K562 (cell line): Measurements from ENCODE around the gene GNAQ. TPM values are rescaled to one million over a fixed set of nuclear protein-coding genes. Genes with fewer than 3 reads are reported as not detected.
A peak's percentile ranks its signal among the peaks of the same experiment; 100 is the strongest.

ENCODE experiments used
- ATAC-seq: fragments of 200-7000 bp; cut with Tn5 transposase; 3 replicates; pipeline ENCODE4 v1.9.1; 2020; ENCODE audit warnings: moderate library complexity
- BruUV-seq: library from RNA; stranded (reverse); fragments of 400-500 nt; replicated peaks from 2 replicates; lab custom pipeline; 2021; lab: Mats Ljungman, UMichigan
- CTCF ChIA-PET: fragments of 300-600 bp; formaldehyde crosslinking; extraction: SDS; loops from one replicate; lab custom pipeline; 2021; ENCODE audit warnings: low intra/inter-chr PET ratio; lab: Yijun Ruan, JAX
- POLR2A ChIA-PET: fragments of 300-600, 350-650 bp; sonication (Branson Sonifier 250); formaldehyde crosslinking; extraction: SDS; loops from one replicate; lab custom pipeline; 2021; ENCODE audit warnings: antibody characterized with exemption, inconsistent platforms; lab: Yijun Ruan, JAX
- DNase-seq, 4 experiments: peaks; one replicate each; pipeline versions ENCODE4 v3.0.0 to v3.0.0-alpha.2; 2011 to 2018; ENCODE audit warnings: low spot score in 3 of 4, mixed read lengths in 3 of 4; ENCODE audit errors: extremely low read depth in 1 of 4
- FAIRE-seq: peaks from 2 replicates; lab custom pipeline; 2011; peaks lifted over from hg19 to GRCh38; lab: Jason Lieb, UNC
- H2AFZ ChIP-seq: 2 replicates; pipeline ENCODE4 v1.6.0; 2011; ENCODE audit warnings: low read depth, low read length, control low read depth, inconsistent platforms
- H3K27ac ChIP-seq: fragments of 200-600 bp; 3 replicates; pipeline ENCODE4 v1.8.0; 2011; ENCODE audit warnings: low read depth, mild to moderate bottlenecking, control low read depth, inconsistent platforms, low read length, moderate library complexity, mixed read lengths; ENCODE audit errors: extremely low read depth
- H3K27me3 ChIP-seq, 2 experiments: fragments of 300-600 bp in 1 of 2; 2 replicates in 1 of 2; 3 replicates in 1 of 2; pipeline versions ENCODE4 v1.6.0 to v1.8.0; 2011; ENCODE audit warnings: inconsistent platforms in 2 of 2, low read length in 2 of 2, mild to moderate bottlenecking in 1 of 2, mixed read lengths in 1 of 2, moderate library complexity in 1 of 2; ENCODE audit not compliant: control insufficient read depth in 2 of 2, insufficient read depth in 2 of 2
- H3K36me3 ChIP-seq: fragments of 300-600 bp; 3 replicates; pipeline ENCODE4 v1.8.0; 2011; ENCODE audit warnings: mild to moderate bottlenecking, low read length, inconsistent platforms; ENCODE audit not compliant: control insufficient read depth, insufficient read depth
- H3K4me1 ChIP-seq, 2 experiments: fragments of 200-600 bp in 1 of 2; replicated peaks in 1 of 2; 2 replicates in 1 of 2; 3 replicates in 1 of 2; pipeline versions ENCODE4 v1.5.1 to v1.8.0; 2011; ENCODE audit warnings: inconsistent platforms in 2 of 2, low read length in 2 of 2, mild to moderate bottlenecking in 1 of 2, mixed read lengths in 1 of 2, moderate library complexity in 1 of 2; ENCODE audit not compliant: control insufficient read depth in 2 of 2, insufficient read depth in 2 of 2
- H3K4me2 ChIP-seq: 2 replicates; pipeline ENCODE4 v1.6.1; 2011; ENCODE audit warnings: low read length, control low read depth, inconsistent platforms, mixed read lengths; ENCODE audit not compliant: insufficient read depth
- H3K4me3 ChIP-seq: fragments of 200-600 bp; sonication (generic), shearing (Covaris generic); 2 replicates; pipeline ENCODE4 v1.5.1; 2016; ENCODE audit warnings: control low read depth, inconsistent platforms
- H3K79me2 ChIP-seq: fragments of 200-600 bp; 3 replicates; pipeline ENCODE4 v1.8.0; 2011; ENCODE audit warnings: low read length, inconsistent platforms; ENCODE audit not compliant: control insufficient read depth, insufficient read depth
- H3K9ac ChIP-seq, 2 experiments: 2 replicates each; pipeline versions ENCODE4 v1.6.0 to v1.6.1; 2011; ENCODE audit warnings: low read depth in 2 of 2, low read length in 2 of 2, control low read depth in 1 of 2, inconsistent platforms in 1 of 2, mild to moderate bottlenecking in 1 of 2, mixed read lengths in 1 of 2; ENCODE audit not compliant: insufficient read depth in 1 of 2
- H3K9me1 ChIP-seq: one replicate; pipeline ENCODE4 v1.6.0; 2011; ENCODE audit warnings: inconsistent platforms, mild to moderate bottlenecking, low read length, moderate library complexity; ENCODE audit not compliant: control insufficient read depth, insufficient read depth
- H3K9me3 ChIP-seq: replicated peaks from 2 replicates; pipeline ENCODE4 v1.5.1; 2011; ENCODE audit warnings: low read depth, low read length, inconsistent platforms; ENCODE audit not compliant: control insufficient read depth, insufficient read depth
- H4K20me1 ChIP-seq: replicated peaks from 2 replicates; pipeline ENCODE4 v1.6.1; 2011; ENCODE audit warnings: low read length, inconsistent platforms, mixed read lengths; ENCODE audit not compliant: control insufficient read depth, insufficient read depth
- CEBPZ ChIP-seq: fragments of 150-350 bp; IDR thresholded peaks from 2 replicates; pipeline ENCODE4 v1.6.1; 2014; ENCODE audit warnings: low read depth, mild to moderate bottlenecking, low read length, borderline replicate concordance
- CREB3L1 ChIP-seq: fragments of 450-650 bp; IDR thresholded peaks from 2 replicates; pipeline ENCODE4 v1.6.1; 2014; ENCODE audit warnings: low read depth, mild to moderate bottlenecking, moderate library complexity, borderline replicate concordance
- ETV5 ChIP-seq: sonication (generic); formaldehyde crosslinking; IDR thresholded peaks from 2 replicates; pipeline ENCODE4 v1.4.0; 2020; ENCODE audit warnings: low read depth, mild to moderate bottlenecking, missing genetic modification reagents
- HNRNPK ChIP-seq: fragments of 200-400 bp; formaldehyde crosslinking; IDR thresholded peaks from one replicate; pipeline ENCODE4 v1.6.1; 2018; ENCODE audit warnings: mild to moderate bottlenecking, low read depth, low read length; ENCODE audit not compliant: poor library complexity, severe bottlenecking
- KLF16 ChIP-seq: IDR thresholded peaks from 2 replicates; pipeline ENCODE4 v1.6.1; 2016; ENCODE audit warnings: antibody characterized with exemption
- NFE2L1 ChIP-seq: fragments of 450-650 bp; IDR thresholded peaks from 2 replicates; pipeline ENCODE4 v1.6.1; 2016; ENCODE audit warnings: missing genetic modification characterization, low read depth, mild to moderate bottlenecking, missing compliant biosample characterization, moderate library complexity, borderline replicate concordance
- NUFIP1 ChIP-seq: fragments of 450-650 bp; IDR thresholded peaks from 2 replicates; pipeline ENCODE4 v1.6.1; 2018; ENCODE audit not compliant: partially characterized antibody
- RBFOX2 ChIP-seq: fragments of 200-400 bp; formaldehyde crosslinking; IDR thresholded peaks from 2 replicates; pipeline ENCODE4 v1.6.1; 2017; ENCODE audit warnings: low read depth, mild to moderate bottlenecking, low read length, moderate library complexity
- RCOR1 ChIP-seq, 2 experiments: IDR thresholded peaks; 2 replicates each; pipeline ENCODE4 v1.6.1; 2012; ENCODE audit warnings: low read depth in 2 of 2, low read length in 2 of 2, borderline replicate concordance in 1 of 2, improper control_type of control experiment in 1 of 2
- RUNX1 ChIP-seq: sonication (generic); IDR thresholded peaks from 2 replicates; pipeline ENCODE4 v1.6.1; 2016; ENCODE audit warnings: antibody characterized with exemption, low read depth
- SMAD2 ChIP-seq: fragments of 150-350 bp; IDR thresholded peaks from 2 replicates; pipeline ENCODE4 v1.6.1; 2014; ENCODE audit warnings: low read depth, mild to moderate bottlenecking, low read length
- STAT5A ChIP-seq: IDR thresholded peaks from 2 replicates; pipeline ENCODE4 v1.6.1; 2012; ENCODE audit warnings: low read length, inconsistent platforms, borderline replicate concordance
- ZNF165 ChIP-seq: fragments of 250-450 bp; sonication (Bioruptor Pico); IDR thresholded peaks from 2 replicates; pipeline ENCODE4 v1.4.0; 2020; ENCODE audit warnings: borderline replicate concordance
- ZNF282 ChIP-seq: sonication (generic); formaldehyde crosslinking; IDR thresholded peaks from 2 replicates; pipeline ENCODE4 v1.8.1; 2023; ENCODE audit warnings: missing genetic modification reagents
- WGBS: fragments of 100-300 bp; shearing (Covaris generic); methylation state at CpG from one replicate; pipeline ENCODE4 v1.1.6; 2016; ENCODE audit warnings: low coverage, mixed read lengths; ENCODE audit not compliant: insufficient coverage; ENCODE audit errors: missing lambda C conversion rate; 5-methylcytosine and 5-hydroxymethylcytosine counted together
- in situ Hi-C: fragments of 300-500 bp; cut with MboI; formaldehyde crosslinking; loops from 4 replicates; pipeline ENCODE4 v1.15.0; 2018; ENCODE audit warnings: inconsistent platforms, mixed read lengths
- intact Hi-C: fragments of 100-400 bp; cut with micrococcal nuclease; formaldehyde crosslinking; loops from 2 replicates; pipeline ENCODE4 v1.14.2; 2022
- polyA plus RNA-seq, 8 experiments: library from polyadenylated mRNA; depleted of rRNA in 4 of 8; stranded (reverse) in 5 of 8; unstranded in 3 of 8; fragments of >200 nt; fragmentation: Nextera tagmentation in 2 of 8; fragmentation: Illumina TruSeq in 1 of 8; extraction: Ambion mirVana in 2 of 8; extraction: Trizol in 1 of 8; gene quantifications; 2 replicates each; pipeline versions ENCODE4 v1.2.1 to v1.2.3, GENCODE V29; 2011 to 2014; ENCODE audit warnings: inconsistent platforms in 1 of 8, missing spikeins in 1 of 8
- total RNA-seq, 7 experiments: library from RNA; depleted of rRNA in 6 of 7; stranded (reverse); fragments of >200 nt in 6 of 7; fragmentation: Illumina TruSeq in 2 of 7; extraction: Trizol in 2 of 7; gene quantifications; 2 replicates each; pipeline versions ENCODE4 v1.2.1 to v1.2.3, GENCODE V29; 2011 to 2021; ENCODE audit warnings: low replicate concordance in 1 of 7

Gene GNAQ
- total and polyA plus RNA-seq, 9 of the 15 experiments (the other 6 are each of a cell fraction or from before 2014, with no cell fraction given): 4.8 to 27.9 (median 17.5) TPM

GRCh38 chr9:78014776-78015175, 16.8 kb downstream of the GNAQ start:
- Histone ChIP-seq H3K4me3 (no peak overlapping the region), H3K9me3 (no peaks in the 10 kb centered on the region), H3K27ac (peak overlapping the region; percentile 33; the same call in 2 of the 3 replicates), H4K20me1 (no peaks in the 10 kb centered on the region), H3K4me1 (peaks cover 0 to 30% of the 10 kb centered on the region in 2 experiments; a peak in 4 of 5 replicates)
- no peak for DNase-seq
- CTCF ChIA-PET: no interaction called here
- in situ Hi-C loops: no loop called here
- TF ChIP-seq SMAD2 (no peak), HNRNPK (no peak), ZNF165 (CRISPR knock-in tag) (no peak), RUNX1 (no peak), KLF16 (no peak), ZNF282 (CRISPR knock-in tag) (no peak), RBFOX2 (no peak), CREB3L1 (no peak), STAT5A (no peak), RCOR1 (IDR thresholded peaks at IDR 0.05; ENCODE audit: borderline replicate concordance in 1 of 2, low read depth in 2 of 2, low read length in 2 of 2) (no peak), NFE2L1 (tag) (no peak), NUFIP1 (no peak), CEBPZ (no peak), ETV5 (CRISPR knock-in tag) (no peak)
- TF ChIP-seq, all 486 proteins: peak for 0
- FAIRE-seq (peak; percentile 71), ATAC-seq (peak; percentile 40)
- POLR2A ChIA-PET: no interaction called here
- peaks cover 97% of the 10 kb centered on the region for H3K79me2 ChIP-seq
- no peaks in the 10 kb centered on the region for H3K27me3 ChIP-seq
- peak overlapping the region; percentile 46 for H3K4me2 ChIP-seq
- 0 out of 3 replicates have a peak, but pooled peaks cover 3% of the 10 kb centered on the region for H3K36me3 ChIP-seq
- intact Hi-C loops: no loop called here
- BruUV-seq: no TSS peak
- H3K9ac ChIP-seq: no peak overlapping the region
- WGBS: 64% methylated on average over 6 of the region's 6 CpGs
- H3K9me1 ChIP-seq: no peaks in the 10 kb centered on the region
- no peak overlapping the region for H2AFZ ChIP-seq
